Measurements from ENCODE around the gene FAH. TPM values are rescaled to one million over a fixed set of nuclear protein-coding genes. Genes with fewer than 3 reads are reported as not detected.

The FAH gene
- total RNA-seq, 1 experiment from 2014 or later = 38.0 TPM

DNA sequence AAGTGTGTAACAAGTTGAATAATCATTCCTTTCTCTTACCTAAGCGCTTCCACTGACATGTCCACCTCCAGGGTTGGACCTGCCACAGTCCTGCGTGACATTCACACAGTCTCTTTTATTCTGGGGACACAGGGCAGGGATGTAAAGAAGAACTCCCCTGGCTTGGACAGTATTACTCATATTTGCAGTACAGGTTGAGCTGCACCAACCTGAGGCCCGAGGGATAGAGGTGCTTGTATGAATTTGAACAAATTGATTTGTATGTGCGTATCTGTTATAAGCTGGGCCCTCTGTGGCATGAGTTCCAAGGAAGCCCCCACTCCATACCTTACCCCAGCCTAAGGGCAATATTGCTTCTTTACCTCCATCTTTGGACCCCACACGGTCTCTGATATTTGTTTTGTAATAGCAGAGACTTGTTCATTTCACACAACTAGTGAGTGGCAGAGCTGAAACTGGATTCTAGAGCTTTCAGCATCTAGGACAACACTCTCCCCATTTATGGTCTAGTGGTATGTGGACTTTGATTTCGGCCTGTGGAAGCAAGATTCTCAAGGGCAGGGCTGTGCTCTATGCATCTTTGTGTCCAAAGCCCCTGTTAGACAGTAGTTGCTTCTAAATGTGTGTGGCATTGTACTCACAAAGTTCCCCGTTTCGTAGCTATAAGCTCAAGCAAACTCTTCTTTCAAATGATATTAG, 39.2 kb downstream of the FAH start:
- DNase-seq (ENCODE audit: low read depth, low spot score) (no peak), ATAC-seq (no peak)
- intact Hi-C loops (cut with micrococcal nuclease; ENCODE audit: unreplicated experiment) (no loop called here), in situ Hi-C loops (cut with HindIII; ENCODE audit: low pct_unique_long_range_greater_than_20kb, low sequenced_read_pairs) (no loop called here)
- Histone ChIP-seq H3K27me3 (ENCODE audit: control insufficient read depth, insufficient read depth, low read length) (no peaks in the 10 kb centered on the region), H3K27ac (ENCODE audit: low read length) (no peak overlapping the region), H3K9me3 (ENCODE audit: control insufficient read depth, insufficient read depth, low read depth, low read length) (no peaks in the 10 kb centered on the region), H3K36me3 (ENCODE audit: control insufficient read depth, insufficient read depth, low read length) (no peaks in the 10 kb centered on the region), H3K4me1 (ENCODE audit: control insufficient read depth, insufficient read depth, low read length) (no peaks in the 10 kb centered on the region), H3K4me3 (ENCODE audit: low read depth in 2 of 2, low read length in 2 of 2) (no peak overlapping the region)
- BruUV-seq (replicated peaks) = no TSS peak
- TF ChIP-seq CTCF (IDR thresholded peaks at IDR 0.05) (no peak), SIN3A (IDR thresholded peaks at IDR 0.05; ENCODE audit: borderline replicate concordance, insufficient read depth, low read depth, low read length) (no peak), POLR2AphosphoS5 (IDR thresholded peaks at IDR 0.05; ENCODE audit: low read depth, low read length) (no peak), TCF7L2 (IDR thresholded peaks at IDR 0.05; ENCODE audit: low read depth, low read length) (no peak)
- TF ChIP-seq, protein P1, sequence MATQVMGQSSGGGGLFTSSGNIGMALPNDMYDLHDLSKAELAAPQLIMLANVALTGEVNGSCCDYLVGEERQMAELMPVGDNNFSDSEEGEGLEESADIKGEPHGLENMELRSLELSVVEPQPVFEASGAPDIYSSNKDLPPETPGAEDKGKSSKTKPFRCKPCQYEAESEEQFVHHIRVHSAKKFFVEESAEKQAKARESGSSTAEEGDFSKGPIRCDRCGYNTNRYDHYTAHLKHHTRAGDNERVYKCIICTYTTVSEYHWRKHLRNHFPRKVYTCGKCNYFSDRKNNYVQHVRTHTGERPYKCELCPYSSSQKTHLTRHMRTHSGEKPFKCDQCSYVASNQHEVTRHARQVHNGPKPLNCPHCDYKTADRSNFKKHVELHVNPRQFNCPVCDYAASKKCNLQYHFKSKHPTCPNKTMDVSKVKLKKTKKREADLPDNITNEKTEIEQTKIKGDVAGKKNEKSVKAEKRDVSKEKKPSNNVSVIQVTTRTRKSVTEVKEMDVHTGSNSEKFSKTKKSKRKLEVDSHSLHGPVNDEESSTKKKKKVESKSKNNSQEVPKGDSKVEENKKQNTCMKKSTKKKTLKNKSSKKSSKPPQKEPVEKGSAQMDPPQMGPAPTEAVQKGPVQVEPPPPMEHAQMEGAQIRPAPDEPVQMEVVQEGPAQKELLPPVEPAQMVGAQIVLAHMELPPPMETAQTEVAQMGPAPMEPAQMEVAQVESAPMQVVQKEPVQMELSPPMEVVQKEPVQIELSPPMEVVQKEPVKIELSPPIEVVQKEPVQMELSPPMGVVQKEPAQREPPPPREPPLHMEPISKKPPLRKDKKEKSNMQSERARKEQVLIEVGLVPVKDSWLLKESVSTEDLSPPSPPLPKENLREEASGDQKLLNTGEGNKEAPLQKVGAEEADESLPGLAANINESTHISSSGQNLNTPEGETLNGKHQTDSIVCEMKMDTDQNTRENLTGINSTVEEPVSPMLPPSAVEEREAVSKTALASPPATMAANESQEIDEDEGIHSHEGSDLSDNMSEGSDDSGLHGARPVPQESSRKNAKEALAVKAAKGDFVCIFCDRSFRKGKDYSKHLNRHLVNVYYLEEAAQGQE (IDR thresholded peaks at IDR 0.05; ENCODE audit: insufficient read depth in 1 of 2, low read depth in 2 of 2, low read length in 1 of 2) = no peak
- POLR2A ChIA-PET = interaction anchor here (0.6 kb wide), 1 partner anchor 255 kb away, joined by 8 read pairs; no protein-coding TSS in a partner anchor
- CTCF ChIA-PET = interaction anchor here (0.7 kb wide), 1 partner anchor 132 kb away, joined by 3 read pairs; no protein-coding TSS in a partner anchor

GRCh38 chr15:80194186-80194585, 41.4 kb downstream of the FAH start:
- no peak for TF ChIP-seq CTCF (IDR thresholded peaks at IDR 0.05)
- TF ChIP-seq TCF7L2 (IDR thresholded peaks at IDR 0.05; ENCODE audit: low read depth, low read length) = no peak
- TF ChIP-seq, protein P1 (IDR thresholded peaks at IDR 0.05; ENCODE audit: insufficient read depth in 1 of 2, low read depth in 2 of 2, low read length in 1 of 2) = no peak
- TF ChIP-seq SIN3A (IDR thresholded peaks at IDR 0.05; ENCODE audit: borderline replicate concordance, insufficient read depth, low read depth, low read length) = no peak
- no peak for TF ChIP-seq POLR2AphosphoS5 (IDR thresholded peaks at IDR 0.05; ENCODE audit: low read depth, low read length)
- no peaks in the 10 kb centered on the region for H3K9me3 ChIP-seq (ENCODE audit: control insufficient read depth, insufficient read depth, low read depth, low read length)
- H3K4me3 ChIP-seq (ENCODE audit: low read depth in 2 of 2, low read length in 2 of 2) = no peak overlapping the region
- intact Hi-C loops (cut with micrococcal nuclease; ENCODE audit: unreplicated experiment) (no loop called here), in situ Hi-C loops (cut with HindIII; ENCODE audit: low pct_unique_long_range_greater_than_20kb, low sequenced_read_pairs) (no loop called here)
- no peaks in the 10 kb centered on the region for H3K36me3 ChIP-seq (ENCODE audit: control insufficient read depth, insufficient read depth, low read length)
- no peak for DNase-seq (ENCODE audit: low read depth, low spot score)
- H3K27me3 ChIP-seq (ENCODE audit: control insufficient read depth, insufficient read depth, low read length) = no peaks in the 10 kb centered on the region
- no TSS peak for BruUV-seq (replicated peaks)
- ChIA-PET CTCF (no interaction called here), POLR2A (no interaction called here)
- H3K4me1 ChIP-seq (ENCODE audit: control insufficient read depth, insufficient read depth, low read length) = no peaks in the 10 kb centered on the region
- no peak overlapping the region for H3K27ac ChIP-seq (ENCODE audit: low read length)
- no peak for ATAC-seq
